Psoas muscle (tissue), 8 donors: ENCODE data around the gene SLC49A4. TPM values are rescaled to one million over a fixed set of nuclear protein-coding genes. Genes with fewer than 3 reads are reported as not detected.

Experiments
- ATAC-seq, 4 donors: fragments of 200-7000 bp; cut with Tn5 transposase; one replicate each; pipeline ENCODE4 v1.9.1; 2020; ENCODE audit warnings: moderate library complexity in 3 of 4, mild to moderate bottlenecking in 2 of 4
- DNase-seq, 2 donors: peaks; one replicate each; pipeline ENCODE4 v3.0.0-alpha.2; 2020
- H3K27ac ChIP-seq: fragments of 200-600 bp; one replicate; pipeline ENCODE4 v1.8.0; 2022
- H3K27me3 ChIP-seq, 3 donors: fragments of 200-600 bp in 1 of 3; one replicate each; pipeline versions ENCODE4 v1.6.1 to v1.8.0; 2013 to 2022; ENCODE audit warnings: low read length in 2 of 3, mild to moderate bottlenecking in 2 of 3, moderate library complexity in 1 of 3; ENCODE audit not compliant: insufficient read depth in 3 of 3
- H3K36me3 ChIP-seq, 2 donors: fragments of 200-600 bp in 1 of 2; one replicate each; pipeline versions ENCODE4 v1.6.1 to v1.8.0; 2013 to 2022; ENCODE audit warnings: low read depth in 1 of 2, mild to moderate bottlenecking in 1 of 2, moderate library complexity in 1 of 2; ENCODE audit not compliant: insufficient read depth in 1 of 2
- H3K4me1 ChIP-seq: fragments of 200-600 bp; one replicate; pipeline ENCODE4 v1.8.0; 2022
- H3K4me3 ChIP-seq: fragments of 200-600 bp; one replicate; pipeline ENCODE4 v1.8.0; 2022; ENCODE audit warnings: mild to moderate bottlenecking
- H3K9me3 ChIP-seq: fragments of 200-600 bp; one replicate; pipeline ENCODE4 v1.8.0; 2022
- WGBS, 3 donors: extraction: QIAGEN DNeasy Blood & Tissue Kit; methylation state at CpG; one replicate each; pipeline versions ENCODE4 v1.1.6 to v1.1.7; 2013; 5-methylcytosine and 5-hydroxymethylcytosine counted together
- intact Hi-C, 2 donors: fragments of 100-400 bp; cut with DNase I; formaldehyde crosslinking; loops; one replicate each; pipeline versions ENCODE4 v1.11.0 to v1.14.2; 2022
- polyA plus RNA-seq, 3 donors: library from polyadenylated mRNA; stranded (reverse); fragments of 200-250 nt; gene quantifications; one replicate each; pipeline ENCODE4 v1.2.3, GENCODE V29; 2013
- total RNA-seq, 4 donors: library from RNA; stranded (reverse); fragmentation: NEBNext Ultra II Directional in 2 of 4; extraction: Animal tissue kit (Norgen Biotek cat#: 25700) in 2 of 4; gene quantifications; one replicate each; pipeline versions ENCODE4 v1.2.1 to v1.2.4, GENCODE V29; 2021 to 2023
- TF ChIP-seq, protein P1 (sequence below): fragments of 200-600 bp; IDR thresholded peaks from one replicate; pipeline ENCODE4 v1.8.0; 2022; ENCODE audit warnings: antibody characterized with exemption
- donor health status: healthy with polysubstance abuse.
- donor health status: DM: no; HTN: no; CAD: no; lungs with moderate emphysema.
- donor health status: Bipolar disorder and iron deficiency.
- donor health status: healthy.
- donor health status: DM: yes; HTN: yes; CAD: no.
- donor health status: DM: no; HTN: no; CAD: no.
- donor health status: DM: no; HTN: no; CAD: no.
- donor health status: DM: yes; HTN: yes; CAD: no.

The SLC49A4 gene
- total and polyA plus RNA-seq, 7 donors: 12.5 to 44.2 (median 21.8) TPM

GRCh38 chr3:122921791-122922651, 127.2 kb downstream of the SLC49A4 start:
- DNase-seq: no peak
- no peaks in the 10 kb centered on the region for H3K36me3 ChIP-seq
- peaks cover 0 to 27% (median 0%) of the 10 kb centered on the region in 3 donors for H3K27me3 ChIP-seq
- H3K4me1 ChIP-seq: no peaks in the 10 kb centered on the region
- TF ChIP-seq, protein P1, sequence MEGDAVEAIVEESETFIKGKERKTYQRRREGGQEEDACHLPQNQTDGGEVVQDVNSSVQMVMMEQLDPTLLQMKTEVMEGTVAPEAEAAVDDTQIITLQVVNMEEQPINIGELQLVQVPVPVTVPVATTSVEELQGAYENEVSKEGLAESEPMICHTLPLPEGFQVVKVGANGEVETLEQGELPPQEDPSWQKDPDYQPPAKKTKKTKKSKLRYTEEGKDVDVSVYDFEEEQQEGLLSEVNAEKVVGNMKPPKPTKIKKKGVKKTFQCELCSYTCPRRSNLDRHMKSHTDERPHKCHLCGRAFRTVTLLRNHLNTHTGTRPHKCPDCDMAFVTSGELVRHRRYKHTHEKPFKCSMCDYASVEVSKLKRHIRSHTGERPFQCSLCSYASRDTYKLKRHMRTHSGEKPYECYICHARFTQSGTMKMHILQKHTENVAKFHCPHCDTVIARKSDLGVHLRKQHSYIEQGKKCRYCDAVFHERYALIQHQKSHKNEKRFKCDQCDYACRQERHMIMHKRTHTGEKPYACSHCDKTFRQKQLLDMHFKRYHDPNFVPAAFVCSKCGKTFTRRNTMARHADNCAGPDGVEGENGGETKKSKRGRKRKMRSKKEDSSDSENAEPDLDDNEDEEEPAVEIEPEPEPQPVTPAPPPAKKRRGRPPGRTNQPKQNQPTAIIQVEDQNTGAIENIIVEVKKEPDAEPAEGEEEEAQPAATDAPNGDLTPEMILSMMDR: no peak
- H3K27ac ChIP-seq: no peak overlapping the region
- WGBS, 3 donors: 23 to 31% (median 27%) methylated on average over 57 to 68 of the region's 68 CpGs
- intact Hi-C loops: no loop called here
- ATAC-seq: peak in 3 of 4 donors; percentile 48 to 54 (median 53)
- no peak overlapping the region for H3K4me3 ChIP-seq
- H3K9me3 ChIP-seq: no peaks in the 10 kb centered on the region

GRCh38 chr3:122923611-122924010, 128.7 kb downstream of the SLC49A4 start:
- H3K4me3 ChIP-seq: no peak overlapping the region
- TF ChIP-seq, protein P1: no peak
- H3K4me1 ChIP-seq: no peaks in the 10 kb centered on the region
- WGBS, 3 donors: 68 to 78% (median 71%) methylated on average over 6 of the region's 6 CpGs
- H3K36me3 ChIP-seq: no peaks in the 10 kb centered on the region
- no peak overlapping the region for H3K27ac ChIP-seq
- DNase-seq: no peak
- intact Hi-C loops: no loop called here
- H3K9me3 ChIP-seq: no peaks in the 10 kb centered on the region
- H3K27me3 ChIP-seq: peaks cover 0 to 27% (median 0%) of the 10 kb centered on the region in 3 donors
- ATAC-seq: no peak

DNA sequence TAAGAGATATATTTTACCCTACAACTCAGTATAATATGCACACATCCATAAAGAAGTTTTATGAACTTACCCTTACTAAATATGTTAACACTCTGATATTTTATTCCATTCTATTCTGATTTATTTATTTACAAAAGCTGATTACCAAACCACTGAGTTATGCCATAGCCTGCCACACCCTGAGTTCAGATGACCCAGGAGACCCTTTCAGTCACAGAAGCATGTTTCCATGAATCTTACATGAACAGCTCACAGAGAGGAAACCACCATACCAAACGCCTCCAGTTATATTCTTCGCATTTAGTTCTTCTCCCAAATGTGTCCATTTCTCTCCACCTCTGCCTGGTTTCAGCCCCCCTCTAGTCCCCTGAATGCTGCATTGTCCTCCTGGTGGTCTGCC, 129.2 kb downstream of the SLC49A4 start:
- no peaks in the 10 kb centered on the region for H3K36me3 ChIP-seq
- intact Hi-C loops: no loop called here

DNA sequence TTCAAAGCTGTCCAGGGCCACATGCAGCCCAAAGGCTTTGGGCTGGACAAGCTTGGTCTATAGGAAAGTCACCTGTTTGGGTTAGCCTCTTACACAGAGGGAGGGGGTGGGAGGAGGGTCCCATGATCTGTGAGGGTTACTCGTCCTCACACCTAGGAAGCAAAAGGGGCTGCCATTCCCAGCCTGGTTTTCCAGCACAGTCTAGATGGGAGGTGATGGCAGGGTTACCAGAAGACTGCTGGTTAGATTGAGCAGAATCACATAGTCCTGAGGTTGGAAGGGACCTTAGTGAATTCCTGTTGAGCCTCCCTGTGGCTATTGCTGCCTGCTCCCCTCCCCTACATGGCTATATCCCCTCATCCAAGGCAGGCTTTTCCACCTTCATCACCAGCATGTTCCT, 130.9 kb downstream of the SLC49A4 start:
- no peak for ATAC-seq
- no peaks in the 10 kb centered on the region for H3K9me3 ChIP-seq
- H3K27me3 ChIP-seq: peaks cover 0 to 27% (median 0%) of the 10 kb centered on the region in 3 donors
- WGBS, 3 donors: 80 to 94% (median 89%) methylated on average over 1 of the region's 1 CpG
- no peak overlapping the region for H3K4me3 ChIP-seq
- H3K36me3 ChIP-seq: no peaks in the 10 kb centered on the region
- no peak overlapping the region for H3K27ac ChIP-seq
- intact Hi-C loops: no loop called here
- H3K4me1 ChIP-seq: no peaks in the 10 kb centered on the region
- DNase-seq: no peak
- TF ChIP-seq, protein P1: no peak

More for the DNA sequence above, 129.2 kb downstream of the SLC49A4 start:
- no peak for ATAC-seq
- peaks cover 0 to 27% (median 0%) of the 10 kb centered on the region in 3 donors for H3K27me3 ChIP-seq
- no peak for DNase-seq
- WGBS, 3 donors: 79 to 88% (median 87%) methylated on average over 2 of the region's 2 CpGs
- TF ChIP-seq, protein P1: no peak
- no peak overlapping the region for H3K4me3 ChIP-seq
- no peaks in the 10 kb centered on the region for H3K9me3 ChIP-seq
- H3K27ac ChIP-seq: no peak overlapping the region
- H3K4me1 ChIP-seq: no peaks in the 10 kb centered on the region
